Fibroblast of lung (primary cell): Measurements from ENCODE around the gene NMT1. TPM values are rescaled to one million over a fixed set of nuclear protein-coding genes. Genes with fewer than 3 reads are reported as not detected.
A peak's percentile ranks its signal among the peaks of the same experiment; 100 is the strongest.

ENCODE experiments used
- DNase-seq, 2 donors: peaks; one replicate each; pipeline versions ENCODE4 v3.0.0 to v3.0.0-alpha.2; 2010; ENCODE audit warnings: low read depth in 2 of 2
- H2AFZ ChIP-seq: 2 replicates; pipeline ENCODE4 v1.5.1; 2012; ENCODE audit warnings: low read length, control low read depth, inconsistent platforms
- H3K27ac ChIP-seq: 2 replicates; pipeline ENCODE4 v1.5.1; 2011; ENCODE audit warnings: low read length, control low read depth; ENCODE audit not compliant: insufficient read depth
- H3K27me3 ChIP-seq: 2 replicates; pipeline ENCODE4 v1.5.1; 2011; ENCODE audit warnings: mild to moderate bottlenecking, low read length; ENCODE audit not compliant: control insufficient read depth, insufficient read depth
- H3K36me3 ChIP-seq: 2 replicates; pipeline ENCODE4 v1.5.1; 2011; ENCODE audit warnings: low read length; ENCODE audit not compliant: control insufficient read depth, insufficient read depth
- H3K4me1 ChIP-seq: 2 replicates; pipeline ENCODE4 v1.5.1; 2011; ENCODE audit warnings: low read length; ENCODE audit not compliant: control insufficient read depth, insufficient read depth; ENCODE audit errors: extremely low read depth
- H3K4me2 ChIP-seq: 2 replicates; pipeline ENCODE4 v1.5.1; 2011; ENCODE audit warnings: low read length, control low read depth; ENCODE audit not compliant: insufficient read depth; ENCODE audit errors: extremely low read depth
- H3K4me3 ChIP-seq, 4 experiments: fragments of 200-600 bp in 1 of 4; sonication (generic) in 1 of 4; replicated peaks in 1 of 4; 2 replicates each; pipeline ENCODE4 v1.5.1; 2011 to 2016; ENCODE audit warnings: low read length in 4 of 4, low read depth in 3 of 4, mild to moderate bottlenecking in 3 of 4, control low read depth in 2 of 4, inconsistent platforms in 1 of 4, mixed read lengths in 1 of 4; ENCODE audit not compliant: insufficient read depth in 1 of 4; ENCODE audit errors: control extremely low read depth in 1 of 4
- H3K79me2 ChIP-seq: 2 replicates; pipeline ENCODE4 v1.5.1; 2012; ENCODE audit warnings: mild to moderate bottlenecking, low read length, inconsistent platforms; ENCODE audit not compliant: control insufficient read depth, insufficient read depth
- H3K9ac ChIP-seq: 2 replicates; pipeline ENCODE4 v1.5.1; 2011; ENCODE audit warnings: mild to moderate bottlenecking, low read length, control low read depth; ENCODE audit not compliant: insufficient read depth
- H3K9me3 ChIP-seq: 2 replicates; pipeline ENCODE4 v1.5.1; 2012; ENCODE audit warnings: low read depth, low read length; ENCODE audit not compliant: control insufficient read depth, insufficient read depth
- H4K20me1 ChIP-seq: 2 replicates; pipeline ENCODE4 v1.5.1; 2011; ENCODE audit warnings: low read length; ENCODE audit not compliant: control insufficient read depth, insufficient read depth; ENCODE audit errors: extremely low read depth
- EZH2 ChIP-seq: IDR thresholded peaks from 2 replicates; pipeline ENCODE4 v1.5.1; 2012; ENCODE audit warnings: low read length, control low read depth, mild to moderate bottlenecking; ENCODE audit errors: missing control alignments
- polyA plus RNA-seq, 2 donors: library from polyadenylated mRNA; depleted of rRNA in 1 of 2; stranded (reverse) in 1 of 2; unstranded in 1 of 2; fragments of >200 nt; gene quantifications; 2 replicates each; pipeline ENCODE4 v1.2.1, GENCODE V29; 2011 to 2012; ENCODE audit warnings: missing spikeins in 1 of 2
- total RNA-seq: library from RNA; depleted of rRNA; stranded (reverse); fragments of >200 nt; gene quantifications from 2 replicates; pipeline ENCODE4 v1.2.1, GENCODE V29; 2014
- TF ChIP-seq, protein P1 (sequence below), 2 donors: IDR thresholded peaks in 1 of 2; conservative IDR thresholded peaks in 1 of 2; 1 replicate in 1 of 2; 2 replicates in 1 of 2; pipeline ENCODE4 v1.5.1; 2011 to 2012; ENCODE audit warnings: low read length in 2 of 2, control low read depth in 1 of 2, inconsistent platforms in 1 of 2, low read depth in 1 of 2, mild to moderate bottlenecking in 1 of 2

NMT1 gene
- total and polyA plus RNA-seq, 2 donors (not counting 1 experiment from before 2014, with no cell fraction given): 46.2 to 124 TPM

DNA sequence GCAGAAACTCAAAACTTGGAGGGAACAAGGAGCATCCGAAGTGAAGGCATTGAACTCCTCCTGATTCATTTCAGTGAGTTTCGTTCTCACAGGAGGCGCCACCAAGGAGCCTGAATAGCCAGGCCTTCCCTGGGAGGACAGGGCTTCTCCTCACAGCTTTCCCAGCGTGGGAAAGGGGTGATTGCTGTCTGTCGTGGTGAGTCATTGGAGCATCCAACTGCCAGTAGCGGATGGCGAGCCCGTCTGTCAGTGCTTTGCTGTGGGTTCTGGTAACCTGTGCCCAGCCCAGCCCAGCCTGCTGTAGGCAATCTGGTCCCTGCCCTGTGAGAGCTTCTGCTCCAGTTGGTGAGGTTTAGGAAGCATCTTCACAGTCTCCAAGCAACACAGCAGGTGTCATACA, 42.9 kb downstream of the NMT1 start:
- no peaks in the 10 kb centered on the region for H4K20me1 ChIP-seq
- DNase-seq: no peak

DNA sequence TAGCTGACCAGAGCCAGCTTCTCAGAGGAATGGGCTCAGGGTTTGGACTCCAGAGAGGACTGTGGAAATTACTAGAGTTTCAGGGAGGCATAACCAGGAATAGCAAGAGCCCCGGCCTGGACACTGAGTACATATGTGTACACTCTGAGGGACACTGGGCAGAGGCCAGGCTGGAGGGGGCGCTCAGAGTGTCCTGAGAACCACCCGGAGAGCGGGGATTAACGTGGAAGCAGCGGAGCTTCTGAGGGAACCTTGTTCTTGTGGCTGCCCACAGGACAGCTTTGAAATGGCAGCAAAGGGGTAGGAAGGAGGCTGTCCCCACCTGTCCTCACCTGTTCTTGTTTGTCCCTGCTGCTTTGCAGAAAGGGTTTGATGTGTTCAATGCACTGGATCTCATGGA, 43.4 kb downstream of the NMT1 start:
- TF ChIP-seq, protein P1, sequence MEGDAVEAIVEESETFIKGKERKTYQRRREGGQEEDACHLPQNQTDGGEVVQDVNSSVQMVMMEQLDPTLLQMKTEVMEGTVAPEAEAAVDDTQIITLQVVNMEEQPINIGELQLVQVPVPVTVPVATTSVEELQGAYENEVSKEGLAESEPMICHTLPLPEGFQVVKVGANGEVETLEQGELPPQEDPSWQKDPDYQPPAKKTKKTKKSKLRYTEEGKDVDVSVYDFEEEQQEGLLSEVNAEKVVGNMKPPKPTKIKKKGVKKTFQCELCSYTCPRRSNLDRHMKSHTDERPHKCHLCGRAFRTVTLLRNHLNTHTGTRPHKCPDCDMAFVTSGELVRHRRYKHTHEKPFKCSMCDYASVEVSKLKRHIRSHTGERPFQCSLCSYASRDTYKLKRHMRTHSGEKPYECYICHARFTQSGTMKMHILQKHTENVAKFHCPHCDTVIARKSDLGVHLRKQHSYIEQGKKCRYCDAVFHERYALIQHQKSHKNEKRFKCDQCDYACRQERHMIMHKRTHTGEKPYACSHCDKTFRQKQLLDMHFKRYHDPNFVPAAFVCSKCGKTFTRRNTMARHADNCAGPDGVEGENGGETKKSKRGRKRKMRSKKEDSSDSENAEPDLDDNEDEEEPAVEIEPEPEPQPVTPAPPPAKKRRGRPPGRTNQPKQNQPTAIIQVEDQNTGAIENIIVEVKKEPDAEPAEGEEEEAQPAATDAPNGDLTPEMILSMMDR (conservative IDR thresholded peaks at IDR 0.05 in 1 of 2, IDR thresholded peaks at IDR 0.05 in 1 of 2; ENCODE audit: low read depth in 1 of 2, low read length in 2 of 2): no peak
- no peak for TF ChIP-seq EZH2
- H3K4me2 ChIP-seq: no peak overlapping the region
- no peak overlapping the region for H2AFZ ChIP-seq
- DNase-seq: no peak
- H3K4me3 ChIP-seq: no peak overlapping the region
- no peaks in the 10 kb centered on the region for H3K79me2 ChIP-seq
- no peak overlapping the region for H3K9ac ChIP-seq
- no peaks in the 10 kb centered on the region for H4K20me1 ChIP-seq
- H3K4me1 ChIP-seq: no peaks in the 10 kb centered on the region
- H3K9me3 ChIP-seq: no peaks in the 10 kb centered on the region
- no peaks in the 10 kb centered on the region for H3K27me3 ChIP-seq
- H3K36me3 ChIP-seq: peaks cover 43% of the 10 kb centered on the region
- no peak overlapping the region for H3K27ac ChIP-seq

More for the DNA sequence above, 42.9 kb downstream of the NMT1 start:
- Histone ChIP-seq H3K9ac (no peak overlapping the region), H3K4me3 (no peak overlapping the region), H3K79me2 (no peaks in the 10 kb centered on the region), H2AFZ (no peak overlapping the region), H3K4me2 (no peak overlapping the region), H3K9me3 (no peaks in the 10 kb centered on the region), H3K4me1 (no peaks in the 10 kb centered on the region), H3K27me3 (no peaks in the 10 kb centered on the region), H3K36me3 (peaks cover 40% of the 10 kb centered on the region), H3K27ac (no peak overlapping the region)
- TF ChIP-seq EZH2: no peak
- TF ChIP-seq, protein P1 (conservative IDR thresholded peaks at IDR 0.05 in 1 of 2, IDR thresholded peaks at IDR 0.05 in 1 of 2; ENCODE audit: low read depth in 1 of 2, low read length in 2 of 2): no peak

DNA sequence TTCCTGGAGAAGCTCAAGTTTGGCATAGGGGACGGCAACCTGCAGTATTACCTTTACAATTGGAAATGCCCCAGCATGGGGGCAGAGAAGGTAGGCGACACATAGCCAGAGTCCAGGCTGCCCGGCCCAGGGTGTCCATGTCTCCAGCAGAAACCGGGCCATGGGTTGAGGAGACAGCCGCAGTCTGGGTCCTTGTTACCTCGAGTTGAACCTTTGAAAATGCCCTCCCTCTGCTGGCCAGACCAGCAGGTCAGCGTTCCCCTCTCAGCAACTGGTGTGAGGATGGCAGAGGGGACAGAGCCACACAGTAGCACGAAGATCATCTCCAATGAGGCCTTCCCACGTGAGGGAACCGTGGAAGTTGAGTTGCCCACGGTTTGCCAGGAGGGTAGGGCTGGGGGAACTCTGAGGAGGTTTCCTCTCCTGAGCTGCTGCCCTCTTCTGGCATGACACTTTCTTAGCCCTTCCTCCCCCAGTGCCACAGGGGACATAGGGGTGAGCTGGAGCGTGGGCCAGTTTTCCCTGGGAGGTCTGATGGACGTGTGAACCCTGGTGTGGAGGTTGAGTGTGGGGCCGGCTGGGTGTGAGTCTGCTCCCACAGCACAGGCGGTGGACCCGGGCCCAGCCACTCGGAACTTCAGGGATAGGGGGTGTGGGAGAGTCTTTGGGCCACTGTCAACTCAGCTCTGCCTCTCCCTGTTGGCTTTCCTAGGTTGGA, 43.9 kb downstream of the NMT1 start:
- no peaks in the 10 kb centered on the region for H3K79me2 ChIP-seq
- no peak for DNase-seq
- H4K20me1 ChIP-seq: no peaks in the 10 kb centered on the region
- TF ChIP-seq, protein P1 (conservative IDR thresholded peaks at IDR 0.05 in 1 of 2, IDR thresholded peaks at IDR 0.05 in 1 of 2; ENCODE audit: low read depth in 1 of 2, low read length in 2 of 2): peak in 1 of 2 donors; percentile 8
- no peak for TF ChIP-seq EZH2
- H3K9ac ChIP-seq: no peak overlapping the region
- no peak overlapping the region for H3K27ac ChIP-seq
- no peaks in the 10 kb centered on the region for H3K27me3 ChIP-seq
- peaks cover 40% of the 10 kb centered on the region for H3K36me3 ChIP-seq
- no peak overlapping the region for H3K4me3 ChIP-seq
- no peak overlapping the region for H3K4me2 ChIP-seq
- no peaks in the 10 kb centered on the region for H3K9me3 ChIP-seq
- no peaks in the 10 kb centered on the region for H3K4me1 ChIP-seq
- no peak overlapping the region for H2AFZ ChIP-seq
